ENCODE results near the gene GLIPR2.
A peak's percentile ranks its signal among the peaks of the same experiment; 100 is the strongest.
"Not testable (repeated sequence)": the region's sequence is repeated elsewhere in the genome, so short reads cannot be mapped to it uniquely, and the experiment has no call there.

The GLIPR2 gene

GRCh38 chr9:36170531-36170930 is 34.0 kb downstream of the GLIPR2 start:
- no peak for TF ChIP-seq CTCF (conservative IDR thresholded peaks at IDR 0.05; ENCODE audit: low read depth, low read length)
- DNase-seq (ENCODE audit: low read depth), result no peak

GRCh38 chr9:36173861-36174260 is 37.3 kb downstream of the GLIPR2 start:
- DNase-seq (ENCODE audit: low read depth), result no peak
- no peak overlapping the region for H3K4me3 ChIP-seq (ENCODE audit: low read depth, low read length)
- no peak for TF ChIP-seq CTCF (conservative IDR thresholded peaks at IDR 0.05; ENCODE audit: low read depth, low read length)

More at GRCh38 chr9:36170531-36170930, 34.0 kb downstream of the GLIPR2 start:
- no peak overlapping the region for H3K4me3 ChIP-seq (ENCODE audit: low read depth, low read length)

- no peak for DNase-seq (ENCODE audit: low read depth)
Observed at GRCh38 chr9:36174271-36174670, 37.7 kb downstream of the GLIPR2 start.

GRCh38 chr9:36174731-36175130 is 38.2 kb downstream of the GLIPR2 start:
- no peak overlapping the region for H3K4me3 ChIP-seq (ENCODE audit: low read depth, low read length)
- no peak for TF ChIP-seq CTCF (conservative IDR thresholded peaks at IDR 0.05; ENCODE audit: low read depth, low read length)
- no peak for DNase-seq (ENCODE audit: low read depth)

More at GRCh38 chr9:36174271-36174670, 37.7 kb downstream of the GLIPR2 start:
- no peak for TF ChIP-seq CTCF (conservative IDR thresholded peaks at IDR 0.05; ENCODE audit: low read depth, low read length)
- H3K4me3 ChIP-seq (ENCODE audit: low read depth, low read length), result no peak overlapping the region

- not testable (repeated sequence) for DNase-seq (ENCODE audit: low read depth); H3K4me3 ChIP-seq (ENCODE audit: low read depth, low read length)
Observed at GRCh38 chr9:36175209-36175608, 38.7 kb downstream of the GLIPR2 start.

- H3K4me3 ChIP-seq (ENCODE audit: low read depth, low read length); DNase-seq (ENCODE audit: low read depth): not testable (repeated sequence)
Observed at GRCh38 chr9:36176496-36176895, 40.0 kb downstream of the GLIPR2 start.

- TF ChIP-seq CTCF (conservative IDR thresholded peaks at IDR 0.05; ENCODE audit: low read depth, low read length), result no peak
- no peak overlapping the region for H3K4me3 ChIP-seq (ENCODE audit: low read depth, low read length)
- DNase-seq (ENCODE audit: low read depth), result no peak
Observed at GRCh38 chr9:36177571-36177970, 41.0 kb downstream of the GLIPR2 start.

GRCh38 chr9:36180243-36180642 is 43.7 kb downstream of the GLIPR2 start:
- DNase-seq (ENCODE audit: low read depth); H3K4me3 ChIP-seq (ENCODE audit: low read depth, low read length): not testable (repeated sequence)

GRCh38 chr9:36187414-36187813 is 50.9 kb downstream of the GLIPR2 start:
- peak; percentile 89 for DNase-seq (ENCODE audit: low read depth)
- TF ChIP-seq CTCF (conservative IDR thresholded peaks at IDR 0.05; ENCODE audit: low read depth, low read length), result no peak
- H3K4me3 ChIP-seq (ENCODE audit: low read depth, low read length), result no peak overlapping the region
